Activated T-helper 1 cell treated with anti-CD3 and anti-CD28 coated beads, Interleukin-12 subunit alpha, Interleukin-12 subunit beta, Interleukin-2, Interleukin-4 antibody, amounts not matched to agents 30 ng/mL and 10 ng/mL and 1 ng/mL, durations not matched to agents 14 hours and 24 hours and 36 hours (primary cell): ENCODE measurements around the gene TEAD4. TPM values are rescaled to one million over a fixed set of nuclear protein-coding genes. Genes with fewer than 3 reads are reported as not detected.

ENCODE experiments used
- DNase-seq: peaks from one replicate; pipeline ENCODE4 v3.0.0; 2021; ENCODE audit warnings: low spot score
- H3K27ac Mint-ChIP-seq: one replicate; pipeline ENCODE4 v1.8.0; 2021; ENCODE audit warnings: mild to moderate bottlenecking, mixed read lengths
- H3K27me3 Mint-ChIP-seq: one replicate; pipeline ENCODE4 v1.8.0; 2022; ENCODE audit warnings: mild to moderate bottlenecking, moderate library complexity, mixed read lengths; ENCODE audit not compliant: insufficient read depth
- H3K36me3 Mint-ChIP-seq: one replicate; pipeline ENCODE4 v1.8.0; 2021; ENCODE audit warnings: low read depth, mixed read lengths
- H3K4me1 Mint-ChIP-seq: one replicate; pipeline ENCODE4 v1.8.0; 2021; ENCODE audit warnings: low read depth, mixed read lengths
- H3K4me3 Mint-ChIP-seq: one replicate; pipeline ENCODE4 v1.8.0; 2021; ENCODE audit warnings: mild to moderate bottlenecking, moderate library complexity, mixed read lengths
- H3K9me3 Mint-ChIP-seq: one replicate; pipeline ENCODE4 v1.8.0; 2021; ENCODE audit warnings: mixed read lengths
- intact Hi-C: fragments of 100-400 bp; cut with micrococcal nuclease; formaldehyde crosslinking; loops from one replicate; pipeline ENCODE4 v1.15.1; 2024
- total RNA-seq: library from RNA; stranded (reverse); gene quantifications from 2 replicates; pipeline ENCODE4 v1.2.3, GENCODE V29; 2022

The TEAD4 gene
- total RNA-seq, 1 donor from 2014 or later, result 11.5 TPM

- H3K4me3 Mint-ChIP-seq, result no peak overlapping the region
- intact Hi-C loops, result no loop called here
- H3K27ac Mint-ChIP-seq, result no peak overlapping the region
- no peaks in the 10 kb centered on the region for H3K9me3 Mint-ChIP-seq
- peaks cover 6% of the 10 kb centered on the region for H3K4me1 Mint-ChIP-seq
- no peak for DNase-seq
- peaks cover 3% of the 10 kb centered on the region for H3K36me3 Mint-ChIP-seq
- H3K27me3 Mint-ChIP-seq, result no peaks in the 10 kb centered on the region
Observed at GRCh38 chr12:2941524-2941923, 17.7 kb upstream of the TEAD4 start.

- Mint-ChIP-seq H3K4me3 (no peak overlapping the region), H3K36me3 (no peaks in the 10 kb centered on the region), H3K27me3 (peaks cover 9% of the 10 kb centered on the region), H3K4me1 (peaks cover 6% of the 10 kb centered on the region), H3K27ac (no peak overlapping the region), H3K9me3 (no peaks in the 10 kb centered on the region)
- intact Hi-C loops, result loop anchor here (1.0 kb wide), 2 partner anchors 59 to 91 kb away; no protein-coding TSS in a partner anchor
- DNase-seq, result peak; percentile 38
Observed at GRCh38 chr12:2944401-2945047, 14.7 kb upstream of the TEAD4 start.

GRCh38 chr12:2949411-2949810 is 9.8 kb upstream of the TEAD4 start:
- peaks cover 5% of the 10 kb centered on the region for H3K4me1 Mint-ChIP-seq
- H3K27me3 Mint-ChIP-seq, result peaks cover 11% of the 10 kb centered on the region
- H3K27ac Mint-ChIP-seq, result no peak overlapping the region
- H3K9me3 Mint-ChIP-seq, result no peaks in the 10 kb centered on the region
- H3K36me3 Mint-ChIP-seq, result no peaks in the 10 kb centered on the region
- no peak for DNase-seq
- no peak overlapping the region for H3K4me3 Mint-ChIP-seq
- intact Hi-C loops, result no loop called here

GRCh38 chr12:2955888-2956287 is 3.3 kb upstream of the TEAD4 start:
- Mint-ChIP-seq H3K27ac (no peak overlapping the region), H3K9me3 (no peaks in the 10 kb centered on the region), H3K4me3 (no peak overlapping the region), H3K4me1 (peaks cover 18% of the 10 kb centered on the region), H3K27me3 (peaks cover 41% of the 10 kb centered on the region), H3K36me3 (peaks cover 1% of the 10 kb centered on the region)
- intact Hi-C loops, result loop anchor here (10.0 kb wide), 1 partner anchor 89 kb away; no protein-coding TSS in a partner anchor
- no peak for DNase-seq

- Mint-ChIP-seq H3K4me1 (peaks cover 18% of the 10 kb centered on the region), H3K27ac (no peak overlapping the region), H3K4me3 (peak overlapping the region; percentile 92), H3K36me3 (peaks cover 1% of the 10 kb centered on the region), H3K27me3 (peaks cover 56% of the 10 kb centered on the region), H3K9me3 (no peaks in the 10 kb centered on the region)
- intact Hi-C loops, result loop anchor here (10.0 kb wide), 1 partner anchor 87 kb away; no protein-coding TSS in a partner anchor
- no peak for DNase-seq
Observed at GRCh38 chr12:2957816-2958431, 1.3 kb upstream of the TEAD4 start.

- intact Hi-C loops, result loop anchor here (10.0 kb wide), 1 partner anchor 86 kb away; no protein-coding TSS in a partner anchor
- Mint-ChIP-seq H3K4me1 (peaks cover 18% of the 10 kb centered on the region), H3K9me3 (no peaks in the 10 kb centered on the region), H3K4me3 (peak overlapping the region; percentile 92), H3K27ac (peak overlapping the region; percentile 89), H3K36me3 (peaks cover 1% of the 10 kb centered on the region), H3K27me3 (peaks cover 61% of the 10 kb centered on the region)
- no peak for DNase-seq
Observed at GRCh38 chr12:2958432-2959191, 585 bp upstream of the TEAD4 start.

- H3K27me3 Mint-ChIP-seq, result peaks cover 63% of the 10 kb centered on the region
- peaks cover 18% of the 10 kb centered on the region for H3K4me1 Mint-ChIP-seq
- H3K36me3 Mint-ChIP-seq, result peaks cover 1% of the 10 kb centered on the region
- intact Hi-C loops, result loop anchor here (1.0 to 10.0 kb wide), 4 partner anchors 69 to 147 kb away; partner anchors contain the start of genes FOXM1, ITFG2, RHNO1 and TULP3
- H3K4me3 Mint-ChIP-seq, result peak overlapping the region; percentile 74
- H3K27ac Mint-ChIP-seq, result peak overlapping the region; percentile 15
- DNase-seq, result no peak
- H3K9me3 Mint-ChIP-seq, result no peaks in the 10 kb centered on the region
Observed at GRCh38 chr12:2959505-2960389, 550 bp downstream of the TEAD4 start.

- no peaks in the 10 kb centered on the region for H3K9me3 Mint-ChIP-seq
- H3K27ac Mint-ChIP-seq, result peak overlapping the region; percentile 15
- peaks cover 63% of the 10 kb centered on the region for H3K27me3 Mint-ChIP-seq
- DNase-seq, result no peak
- peaks cover 18% of the 10 kb centered on the region for H3K4me1 Mint-ChIP-seq
- intact Hi-C loops, result loop anchor here (1.0 to 5.0 kb wide), 3 partner anchors 70 to 148 kb away; partner anchors contain the start of genes FOXM1, ITFG2, RHNO1 and TULP3
- peaks cover 1% of the 10 kb centered on the region for H3K36me3 Mint-ChIP-seq
- peak overlapping the region; percentile 74 for H3K4me3 Mint-ChIP-seq
Observed at GRCh38 chr12:2960390-2960956, 1.3 kb downstream of the TEAD4 start.

- H3K4me3 Mint-ChIP-seq, result peak overlapping the region; percentile 74
- H3K4me1 Mint-ChIP-seq, result peaks cover 18% of the 10 kb centered on the region
- peaks cover 60% of the 10 kb centered on the region for H3K27me3 Mint-ChIP-seq
Observed at GRCh38 chr12:2960996-2961616, 1.9 kb downstream of the TEAD4 start.

GRCh38 chr12:2961705-2962104 is 2.5 kb downstream of the TEAD4 start:
- peaks cover 18% of the 10 kb centered on the region for H3K4me1 Mint-ChIP-seq
- no peaks in the 10 kb centered on the region for H3K9me3 Mint-ChIP-seq
- H3K4me3 Mint-ChIP-seq, result no peak overlapping the region
- intact Hi-C loops, result loop anchor here (2.0 to 5.0 kb wide), 2 partner anchors 71 to 84 kb away; partner anchors contain the start of genes FOXM1, RHNO1 and TULP3
- no peak overlapping the region for H3K27ac Mint-ChIP-seq
- DNase-seq, result no peak
- peaks cover 1% of the 10 kb centered on the region for H3K36me3 Mint-ChIP-seq
- peaks cover 54% of the 10 kb centered on the region for H3K27me3 Mint-ChIP-seq

More at GRCh38 chr12:2960996-2961616, 1.9 kb downstream of the TEAD4 start:
- DNase-seq, result no peak
- H3K27ac Mint-ChIP-seq, result no peak overlapping the region
- intact Hi-C loops, result loop anchor here (1.0 to 5.0 kb wide), 3 partner anchors 70 to 149 kb away; partner anchors contain the start of genes FOXM1, ITFG2, RHNO1 and TULP3
- H3K36me3 Mint-ChIP-seq, result peaks cover 1% of the 10 kb centered on the region
- no peaks in the 10 kb centered on the region for H3K9me3 Mint-ChIP-seq

- Mint-ChIP-seq H3K27me3 (peaks cover 41% of the 10 kb centered on the region), H3K9me3 (no peaks in the 10 kb centered on the region), H3K4me1 (peaks cover 14% of the 10 kb centered on the region), H3K4me3 (no peak overlapping the region), H3K27ac (no peak overlapping the region), H3K36me3 (peaks cover 1% of the 10 kb centered on the region)
- intact Hi-C loops, result loop anchor here (5.0 kb wide), 1 partner anchor 86 kb away; the partner anchor contains the start of genes FOXM1 and RHNO1
- DNase-seq, result no peak
Observed at GRCh38 chr12:2963154-2963759, 4.1 kb downstream of the TEAD4 start.
